Measurements from ENCODE around the gene PHLDA1. TPM values are rescaled to one million over a fixed set of nuclear protein-coding genes. Genes with fewer than 3 reads are reported as not detected.

The PHLDA1 gene
- total RNA-seq (2016; rRNA removed; fragmentation: Illumina TruSeq; extraction: Trizol), result 41.0 and 42.6 TPM in 2 replicates
- 17.8 and 19.6 TPM in 2 replicates for total RNA-seq (2016; cell fraction: cytosol; rRNA removed; fragmentation: Illumina TruSeq; extraction: Trizol; ENCODE audit: low read depth)
- total RNA-seq (2016; cell fraction: insoluble cytoplasmic fraction; rRNA removed; fragmentation: Illumina TruSeq; extraction: Trizol), result 40.7 and 41.0 TPM in 2 replicates
- total RNA-seq (2016; cell fraction: membrane; rRNA removed; fragmentation: Illumina TruSeq; extraction: Trizol), result 46.7 and 48.5 TPM in 2 replicates
- 48.4 and 49.5 TPM in 2 replicates for total RNA-seq (2016; cell fraction: nucleus; rRNA removed; fragmentation: Illumina TruSeq; extraction: Trizol)
- 30.5 and 33.8 TPM in 2 replicates for polyA plus RNA-seq (2011; rRNA removed)
- 25.4 and 27.1 TPM in 2 replicates for polyA plus RNA-seq (2011; cell fraction: cytosol; rRNA removed)
- polyA plus RNA-seq (2011; cell fraction: nucleus; rRNA removed), result 24.3 and 25.8 TPM in 2 replicates
- 19.1 and 25.3 TPM in 2 replicates for polyA plus RNA-seq (2012)
- 10.9 and 15.0 TPM in 2 replicates for polyA plus RNA-seq (2016; cell fraction: cytosol; fragmentation: Illumina TruSeq; extraction: Trizol; ENCODE audit: low read depth)
- polyA plus RNA-seq (2016; cell fraction: insoluble cytoplasmic fraction; fragmentation: Illumina TruSeq; extraction: Trizol; ENCODE audit: low read depth), result 61.4 and 62.2 TPM in 2 replicates
- polyA plus RNA-seq (2016; cell fraction: membrane; fragmentation: Illumina TruSeq; extraction: Trizol; ENCODE audit: low read depth), result 29.1 and 33.4 TPM in 2 replicates
- 87.7 and 87.9 TPM in 2 replicates for polyA plus RNA-seq (2016; cell fraction: nucleus; fragmentation: Illumina TruSeq; extraction: Trizol; ENCODE audit: insufficient read depth, low read depth)
- polyA minus RNA-seq (2011; rRNA and poly(A)+ RNA removed; ENCODE audit: low replicate concordance), result 3.0 and 40.9 TPM in 2 replicates
- polyA minus RNA-seq (2011; cell fraction: cytosol; rRNA and poly(A)+ RNA removed), result 43.4 and 48.0 TPM in 2 replicates
- 53.5 and 53.8 TPM in 2 replicates for polyA minus RNA-seq (2011; cell fraction: nucleus; rRNA and poly(A)+ RNA removed)
- percentile 100 among the genes with signal in this experiment for Bru-seq, nascent RNA
- BruChase-seq, experiment 1, labeled RNA remaining after a 6-hour chase, result percentile 99 among the genes with signal in this experiment
- BruChase-seq, experiment 2, labeled RNA remaining after a 2-hour chase, result percentile 100 among the genes with signal in this experiment
- long read RNA-seq, experiment 1, full-length matches to known transcripts, result 151 of 169 reads
- long read RNA-seq, experiment 1, partial matches to known transcripts, result 0 of 169 reads
- long read RNA-seq, experiment 1, other reads (novel, unspliced or antisense), result 18 of 169 reads
- long read RNA-seq, experiment 2, full-length matches to known transcripts, result 347 of 559 reads
- long read RNA-seq, experiment 2, partial matches to known transcripts, result 10 of 559 reads
- long read RNA-seq, experiment 2, other reads (novel, unspliced or antisense), result 202 of 559 reads

GRCh38 chr12:76031414-76032042 is at the start of gene PHLDA1:
TSS of gene PHLDA1 (minus strand) at chr12:76031776.
- H3K4me3 ChIP-seq (replicated peaks in 1 of 3; ENCODE audit: insufficient read depth in 1 of 3, low read depth in 2 of 3, low read length in 3 of 3), result peak within 1 kb of the TSS; percentile 97 to 99 (median 98)
- ChIA-PET CTCF (ENCODE audit: low intra/inter-chr PET ratio, low total read pairs) (interaction anchor here (1.2 to 1.8 kb wide), 2 partner anchors 408 to 505 kb away, joined by 6 read pairs; no protein-coding TSS in a partner anchor), POLR2A (interaction anchor here (0.6 to 5.9 kb wide), 66 partner anchors 9 to 732 kb away, joined by 3 to 88 read pairs (median 5); partner anchors contain the start of genes BBS10, KRR1 and NAP1L1)
- H3K27me3 ChIP-seq (ENCODE audit: control insufficient read depth in 1 of 2, insufficient read depth in 2 of 2, low read length in 2 of 2), result peaks cover 0 to 3% of the 10 kb centered on the region in 2 experiments; a peak in 1 of 5 replicates
- no peak within 1 kb of the TSS for H2AFZ ChIP-seq (ENCODE audit: low read length)
- peaks cover 54% of the 10 kb centered on the region for H3K79me2 ChIP-seq (ENCODE audit: insufficient read depth, low read length)
- H3K9me3 ChIP-seq (ENCODE audit: low read length), result no peaks in the 10 kb centered on the region
- peak within 1 kb of the TSS; percentile 83 for H3K4me2 ChIP-seq (ENCODE audit: low read depth, low read length)
- 3% methylated on average over 14 of the region's 67 CpGs for WGBS (ENCODE audit: low lambda C conversion rate)
- peak; percentile 88 for ATAC-seq
- intact Hi-C loops (cut with micrococcal nuclease; ENCODE audit: unreplicated experiment), result loop anchor here (1.0 to 5.0 kb wide), 7 partner anchors 41 to 520 kb away; partner anchors contain the start of gene KRR1
- peak within 1 kb of the TSS; percentile 95 for H3K27ac ChIP-seq (ENCODE audit: extremely low read length, insufficient read depth, low read length)
- DNase-seq (ENCODE audit: low spot score), result peak; percentile 91
- H4K20me1 ChIP-seq (ENCODE audit: insufficient read depth, low read length), result peaks cover 6% of the 10 kb centered on the region
- peak within 1 kb of the TSS; percentile 95 for H3K9ac ChIP-seq (ENCODE audit: insufficient read depth, low read depth, low read length)
- H3K36me3 ChIP-seq (replicated peaks in 1 of 2; ENCODE audit: control insufficient read depth in 1 of 2, insufficient read depth in 2 of 2, low read length in 2 of 2), result no peaks in the 10 kb centered on the region; a peak in 2 of 5 replicates
- peak; percentile 64 for FAIRE-seq
- in situ Hi-C loops (cut with HindIII; ENCODE audit: extremely low pct_ligation_motif_present, low pct_unique_long_range_greater_than_20kb), result loop anchor here (5.0 kb wide), 2 partner anchors 404 to 519 kb away; partner anchors contain the start of gene KRR1
- no TSS peak for BruUV-seq (replicated peaks)
- peaks cover 54% of the 10 kb centered on the region for H3K4me1 ChIP-seq (ENCODE audit: insufficient read depth, low read length)
- TF ChIP-seq SETDB1 (CRISPR knock-in tag; IDR thresholded peaks at IDR 0.05; ENCODE audit: borderline replicate concordance), result no peak
- no peak for TF ChIP-seq NFE2 (CRISPR knock-in tag; IDR thresholded peaks at IDR 0.05)
- TF ChIP-seq ZNF703 (CRISPR knock-in tag; IDR thresholded peaks at IDR 0.05; ENCODE audit: borderline replicate concordance), result peak; percentile 86; the same call in 1 of the 2 replicates
- peak; percentile 85 for TF ChIP-seq ERF (CRISPR knock-in tag; IDR thresholded peaks at IDR 0.05)
- TF ChIP-seq ZBTB37 (CRISPR knock-in tag; IDR thresholded peaks at IDR 0.05), result peak; percentile 59; the same call in 1 of the 2 replicates
- peak; percentile 76 for TF ChIP-seq DNMT3B (CRISPR knock-in tag; conservative IDR thresholded peaks at IDR 0.05)
- peak; percentile 82 for TF ChIP-seq FOXJ3 (CRISPR knock-in tag; IDR thresholded peaks at IDR 0.05; ENCODE audit: borderline replicate concordance)
- peak; percentile 62; the same call in 1 of the 2 replicates for TF ChIP-seq ZNF558 (CRISPR knock-in tag; IDR thresholded peaks at IDR 0.05; ENCODE audit: borderline replicate concordance)
- TF ChIP-seq ZSCAN9 (CRISPR knock-in tag; IDR thresholded peaks at IDR 0.05; ENCODE audit: borderline replicate concordance), result 0 out of 2 replicates have a peak, but pooled peaks have one; percentile 34
- TF ChIP-seq MTF2 (CRISPR knock-in tag; IDR thresholded peaks at IDR 0.05; ENCODE audit: borderline replicate concordance), result peak; percentile 78; the same call in 1 of the 2 replicates
- TF ChIP-seq ELK4 (CRISPR knock-in tag; IDR thresholded peaks at IDR 0.05; ENCODE audit: borderline replicate concordance), result no peak; the same call in 1 of the 2 replicates
- TF ChIP-seq ZFP1 (CRISPR knock-in tag; IDR thresholded peaks at IDR 0.05), result peak; percentile 77; the same call in 1 of the 2 replicates
- no peak; the same call in 1 of the 2 replicates for TF ChIP-seq ZBTB26 (CRISPR knock-in tag; IDR thresholded peaks at IDR 0.05; ENCODE audit: borderline replicate concordance)
- peak; percentile 17; the same call in 1 of the 2 replicates for TF ChIP-seq JUN (CRISPR knock-in tag; IDR thresholded peaks at IDR 0.05)
